ENCODE data around the gene ALCAM.

- TF ChIP-seq POLR2A (IDR thresholded peaks at IDR 0.05) (no peak), CTCF (IDR thresholded peaks at IDR 0.05) (no peak)
These were observed 82.7 kb downstream of the ALCAM start for GRCh38 chr3:105449414-105449813.
